ENCODE measurements around the gene DOP1A.

DOP1A gene

DNA sequence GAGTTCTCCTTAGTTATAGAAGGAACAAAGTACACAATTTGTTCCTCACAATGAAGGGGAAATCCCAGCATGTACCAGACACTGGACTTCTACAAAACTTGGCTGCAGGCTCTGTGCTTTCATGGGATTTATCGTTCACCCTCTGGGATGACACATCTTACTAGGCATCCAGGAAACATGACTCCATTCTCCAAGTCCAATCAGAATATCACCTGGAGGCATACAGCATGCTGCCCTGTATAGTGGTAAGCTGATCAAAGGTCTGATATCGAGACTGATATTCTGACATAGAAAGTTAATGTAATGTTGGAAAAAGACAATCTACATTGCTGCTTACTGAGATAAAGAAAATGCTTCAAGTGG is 132.4 kb downstream of the DOP1A start:
- no peak for DNase-seq (ENCODE audit: low spot score)

- DNase-seq (ENCODE audit: low spot score): no peak
Measured at GRCh38 chr6:83202031-83202430, 134.6 kb downstream of the DOP1A start.

DNA sequence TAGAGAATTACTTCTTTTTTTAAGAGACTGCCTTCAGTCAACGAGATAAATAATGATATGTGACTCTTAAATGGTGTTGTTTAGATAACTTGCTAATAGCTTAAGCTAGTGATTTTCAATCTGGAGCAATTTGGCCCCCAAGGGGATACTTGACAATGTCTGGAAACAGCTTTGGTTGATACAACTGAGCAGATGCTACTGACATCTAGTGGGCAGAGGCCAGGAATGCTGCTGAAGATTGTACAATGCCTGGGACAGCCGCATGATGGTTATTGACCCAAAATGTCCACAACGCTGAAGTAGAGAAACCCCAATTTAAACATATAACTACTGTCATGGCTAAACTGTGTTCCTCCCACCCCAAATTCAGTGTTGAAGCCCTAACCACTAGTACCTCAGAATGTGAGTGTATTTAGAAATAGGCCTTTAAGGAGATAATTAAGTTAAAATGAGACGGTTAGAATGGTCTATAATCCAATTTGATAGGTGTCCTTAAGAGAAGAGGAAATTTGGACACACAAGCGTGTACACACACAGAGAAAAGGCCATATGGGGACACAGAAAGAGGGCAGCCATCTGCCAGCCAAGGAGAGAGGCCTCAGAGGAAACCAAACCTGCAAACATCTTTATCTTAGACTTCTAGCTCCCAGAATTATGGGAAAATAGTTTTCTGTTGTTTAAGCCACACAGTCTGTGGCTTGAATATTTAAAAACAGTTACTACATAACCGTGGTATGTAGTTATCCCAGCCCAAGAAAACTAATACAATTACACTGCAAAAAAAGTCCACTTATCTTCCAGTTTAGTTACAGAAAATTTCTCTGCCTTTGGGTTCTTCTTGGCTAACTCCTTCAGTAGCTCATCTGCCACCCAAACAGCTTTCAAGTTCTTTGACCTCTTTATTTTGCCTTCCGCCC is 147.9 kb downstream of the DOP1A start:
- peak; percentile 38 for DNase-seq (ENCODE audit: low spot score)

DNA sequence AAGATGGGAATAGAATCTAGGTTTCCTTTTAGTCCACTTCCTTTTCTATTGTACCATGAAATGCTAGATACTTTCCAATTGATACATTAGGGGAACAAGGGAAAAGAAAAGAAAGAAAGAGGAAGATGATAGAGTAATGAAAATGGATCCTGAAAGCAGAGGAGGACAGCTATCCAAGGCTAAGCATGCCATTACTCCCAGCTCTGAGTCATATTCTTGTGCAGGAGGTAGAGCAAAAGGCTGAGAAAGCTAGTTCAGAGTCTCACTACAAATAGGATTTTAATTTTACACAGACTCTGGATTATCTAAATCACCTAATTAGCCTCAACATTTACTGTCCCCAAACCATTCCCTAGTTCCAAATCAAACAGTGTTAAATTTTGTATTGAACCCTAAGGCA is 149.3 kb downstream of the DOP1A start:
- DNase-seq (ENCODE audit: low spot score): no peak
